Measurements from ENCODE around the gene SEMA4A. TPM values are rescaled to one million over a fixed set of nuclear protein-coding genes. Genes with fewer than 3 reads are reported as not detected.

The SEMA4A gene
- total RNA-seq, 1 donor from 2014 or later = 0.66 TPM

DNA sequence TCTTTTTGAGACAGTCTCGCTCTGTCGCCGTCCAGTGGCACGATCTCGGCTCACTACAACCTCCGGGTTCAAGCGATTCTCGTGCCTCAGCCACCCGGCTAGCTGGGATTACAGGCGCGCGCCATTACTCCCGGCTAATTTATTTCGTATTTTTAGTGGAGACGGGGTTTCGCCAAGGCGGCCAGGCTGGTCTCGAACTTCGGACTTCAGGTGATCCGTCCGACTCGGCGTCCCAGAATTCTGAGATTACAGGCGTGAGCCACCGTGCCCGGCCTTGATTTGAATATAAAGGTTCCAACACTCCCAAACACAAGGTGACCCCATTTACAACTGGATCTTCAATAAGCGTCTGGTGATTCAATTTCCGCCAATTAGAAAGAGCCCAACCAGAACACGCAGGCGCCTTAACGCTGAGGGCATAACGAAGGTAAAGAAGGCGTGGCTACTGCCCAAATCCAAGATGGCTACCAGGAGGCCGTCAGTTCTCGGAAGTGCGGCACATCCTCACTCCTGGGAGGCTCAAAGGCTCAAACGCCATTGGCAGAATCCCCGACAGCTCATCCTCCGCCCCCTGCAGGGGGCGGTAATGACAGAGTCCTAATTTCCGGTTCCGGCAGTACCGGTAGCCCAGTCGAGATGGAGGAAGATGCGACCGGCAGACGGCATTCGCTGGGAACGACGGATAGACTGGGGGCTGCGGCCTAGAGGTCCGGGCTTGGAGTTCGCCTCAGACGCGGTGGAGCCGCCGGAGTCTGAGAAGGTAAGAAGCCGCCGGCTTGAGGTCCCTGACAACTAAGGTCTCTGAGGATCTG lies 40.3 kb downstream of the SEMA4A start, which contains the start of gene SLC25A44:
TSS of gene SLC25A44 (plus strand) at position 617 of the 812 bp plus-strand sequence. CDS start 5,744 bp downstream, outside the sequence.
- H3K9me3 ChIP-seq (ENCODE audit: insufficient read depth, low read depth, low read length) = peaks cover 4% of the 10 kb centered on the region
- Mint-ChIP-seq H3K9me3 (ENCODE audit: unreplicated experiment) (peaks cover 1% of the 10 kb centered on the region), H3K4me1 (ENCODE audit: low read depth, unreplicated experiment) (peaks cover 6% of the 10 kb centered on the region), H3K36me3 (ENCODE audit: low read depth, unreplicated experiment) (peaks cover 11% of the 10 kb centered on the region), H3K4me3 (ENCODE audit: unreplicated experiment) (peak within 1 kb of the TSS; percentile 98), H3K27me3 (ENCODE audit: low read depth, unreplicated experiment) (no peaks in the 10 kb centered on the region), H3K27ac (ENCODE audit: unreplicated experiment) (peak within 1 kb of the TSS; percentile 95)
- H3K9ac ChIP-seq (ENCODE audit: low read length) = peak within 1 kb of the TSS; percentile 91
- H3K4me1 ChIP-seq (ENCODE audit: insufficient read depth, low read length) = peaks cover 10% of the 10 kb centered on the region
- TF ChIP-seq EZH2 (IDR thresholded peaks at IDR 0.05; ENCODE audit: insufficient read depth, low read length) = no peak
- TF ChIP-seq, protein P1, sequence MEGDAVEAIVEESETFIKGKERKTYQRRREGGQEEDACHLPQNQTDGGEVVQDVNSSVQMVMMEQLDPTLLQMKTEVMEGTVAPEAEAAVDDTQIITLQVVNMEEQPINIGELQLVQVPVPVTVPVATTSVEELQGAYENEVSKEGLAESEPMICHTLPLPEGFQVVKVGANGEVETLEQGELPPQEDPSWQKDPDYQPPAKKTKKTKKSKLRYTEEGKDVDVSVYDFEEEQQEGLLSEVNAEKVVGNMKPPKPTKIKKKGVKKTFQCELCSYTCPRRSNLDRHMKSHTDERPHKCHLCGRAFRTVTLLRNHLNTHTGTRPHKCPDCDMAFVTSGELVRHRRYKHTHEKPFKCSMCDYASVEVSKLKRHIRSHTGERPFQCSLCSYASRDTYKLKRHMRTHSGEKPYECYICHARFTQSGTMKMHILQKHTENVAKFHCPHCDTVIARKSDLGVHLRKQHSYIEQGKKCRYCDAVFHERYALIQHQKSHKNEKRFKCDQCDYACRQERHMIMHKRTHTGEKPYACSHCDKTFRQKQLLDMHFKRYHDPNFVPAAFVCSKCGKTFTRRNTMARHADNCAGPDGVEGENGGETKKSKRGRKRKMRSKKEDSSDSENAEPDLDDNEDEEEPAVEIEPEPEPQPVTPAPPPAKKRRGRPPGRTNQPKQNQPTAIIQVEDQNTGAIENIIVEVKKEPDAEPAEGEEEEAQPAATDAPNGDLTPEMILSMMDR (IDR thresholded peaks at IDR 0.05; ENCODE audit: insufficient read depth, low read depth, low read length) = peak; percentile 41
- H3K79me2 ChIP-seq (ENCODE audit: insufficient read depth, low read length) = peaks cover 45% of the 10 kb centered on the region
- H4K20me1 ChIP-seq (ENCODE audit: insufficient read depth, low read length) = peaks cover 42% of the 10 kb centered on the region
- H3K36me3 ChIP-seq (ENCODE audit: insufficient read depth, low read length) = no peaks in the 10 kb centered on the region
- peak within 1 kb of the TSS; percentile 95 for H3K4me3 ChIP-seq (ENCODE audit: insufficient read depth, low read depth, low read length)
- peak within 1 kb of the TSS; percentile 78 for H3K27ac ChIP-seq (ENCODE audit: low read depth, low read length)
- H3K27me3 ChIP-seq (ENCODE audit: insufficient read depth, low read length) = no peaks in the 10 kb centered on the region
- H3K4me2 ChIP-seq (ENCODE audit: low read length) = peak within 1 kb of the TSS; percentile 94
- DNase-seq (ENCODE audit: low read depth) (peak; percentile 96), FAIRE-seq (no peak)
- peak within 1 kb of the TSS; percentile 86 for H2AFZ ChIP-seq (ENCODE audit: low read depth, low read length)

DNA sequence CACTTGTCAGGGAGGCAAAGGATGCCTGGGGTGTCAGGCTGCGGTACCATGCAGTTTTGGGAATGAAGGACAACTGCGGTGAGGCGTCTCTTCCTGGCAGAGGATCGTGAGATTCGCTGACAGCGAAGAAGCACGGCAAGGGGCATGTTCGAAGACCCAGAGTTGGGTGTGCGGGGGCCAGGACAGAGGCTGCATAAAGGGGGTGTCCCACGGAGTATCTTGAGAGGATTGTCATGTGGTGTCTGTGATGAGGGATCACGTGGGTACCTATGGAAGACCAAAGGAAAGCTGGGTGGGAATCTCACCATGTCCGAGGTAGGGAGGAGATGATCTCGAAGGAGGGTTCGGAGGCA lies 40.9 kb downstream of the SEMA4A start:
- peaks cover 48% of the 10 kb centered on the region for H4K20me1 ChIP-seq (ENCODE audit: insufficient read depth, low read length)
- no peak for DNase-seq (ENCODE audit: low read depth)
- no peaks in the 10 kb centered on the region for H3K36me3 ChIP-seq (ENCODE audit: insufficient read depth, low read length)
- H3K9me3 ChIP-seq (ENCODE audit: insufficient read depth, low read depth, low read length) = no peaks in the 10 kb centered on the region
- H3K36me3 Mint-ChIP-seq (ENCODE audit: low read depth, unreplicated experiment) = peaks cover 15% of the 10 kb centered on the region
- H3K27ac Mint-ChIP-seq (ENCODE audit: unreplicated experiment) = peak overlapping the region; percentile 95
- peaks cover 51% of the 10 kb centered on the region for H3K79me2 ChIP-seq (ENCODE audit: insufficient read depth, low read length)
- peak overlapping the region; percentile 95 for H3K4me3 ChIP-seq (ENCODE audit: insufficient read depth, low read depth, low read length)
- no peak for FAIRE-seq
- H2AFZ ChIP-seq (ENCODE audit: low read depth, low read length) = peak overlapping the region; percentile 80
- no peaks in the 10 kb centered on the region for H3K27me3 Mint-ChIP-seq (ENCODE audit: low read depth, unreplicated experiment)
- H3K9me3 Mint-ChIP-seq (ENCODE audit: unreplicated experiment) = no peaks in the 10 kb centered on the region
- H3K27ac ChIP-seq (ENCODE audit: low read depth, low read length) = peak overlapping the region; percentile 71
- H3K4me1 Mint-ChIP-seq (ENCODE audit: low read depth, unreplicated experiment) = peaks cover 10% of the 10 kb centered on the region
- peak overlapping the region; percentile 98 for H3K4me3 Mint-ChIP-seq (ENCODE audit: unreplicated experiment)
- H3K9ac ChIP-seq (ENCODE audit: low read length) = peak overlapping the region; percentile 91
- peaks cover 10% of the 10 kb centered on the region for H3K4me1 ChIP-seq (ENCODE audit: insufficient read depth, low read length)
- peak overlapping the region; percentile 94 for H3K4me2 ChIP-seq (ENCODE audit: low read length)
- no peak for TF ChIP-seq EZH2 (IDR thresholded peaks at IDR 0.05; ENCODE audit: insufficient read depth, low read length)
- TF ChIP-seq, protein P1 (IDR thresholded peaks at IDR 0.05; ENCODE audit: insufficient read depth, low read depth, low read length) = no peak
- H3K27me3 ChIP-seq (ENCODE audit: insufficient read depth, low read length) = no peaks in the 10 kb centered on the region

- Histone ChIP-seq H3K9me3 (ENCODE audit: insufficient read depth, low read depth, low read length) (no peaks in the 10 kb centered on the region), H3K36me3 (ENCODE audit: insufficient read depth, low read length) (peaks cover 9% of the 10 kb centered on the region), H2AFZ (ENCODE audit: low read depth, low read length) (no peak overlapping the region), H4K20me1 (ENCODE audit: insufficient read depth, low read length) (peaks cover 63% of the 10 kb centered on the region), H3K27me3 (ENCODE audit: insufficient read depth, low read length) (no peaks in the 10 kb centered on the region), H3K9ac (ENCODE audit: low read length) (no peak overlapping the region), H3K4me3 (ENCODE audit: insufficient read depth, low read depth, low read length) (no peak overlapping the region), H3K27ac (ENCODE audit: low read depth, low read length) (no peak overlapping the region), H3K4me1 (ENCODE audit: insufficient read depth, low read length) (peaks cover 10% of the 10 kb centered on the region), H3K4me2 (ENCODE audit: low read length) (no peak overlapping the region), H3K79me2 (ENCODE audit: insufficient read depth, low read length) (peaks cover 62% of the 10 kb centered on the region)
- DNase-seq (ENCODE audit: low read depth) (no peak), FAIRE-seq (no peak)
- Mint-ChIP-seq H3K4me1 (ENCODE audit: low read depth, unreplicated experiment) (peaks cover 10% of the 10 kb centered on the region), H3K36me3 (ENCODE audit: low read depth, unreplicated experiment) (peaks cover 22% of the 10 kb centered on the region), H3K9me3 (ENCODE audit: unreplicated experiment) (no peaks in the 10 kb centered on the region), H3K4me3 (ENCODE audit: unreplicated experiment) (peak overlapping the region; percentile 98), H3K27me3 (ENCODE audit: low read depth, unreplicated experiment) (no peaks in the 10 kb centered on the region), H3K27ac (ENCODE audit: unreplicated experiment) (no peak overlapping the region)
- no peak for TF ChIP-seq EZH2 (IDR thresholded peaks at IDR 0.05; ENCODE audit: insufficient read depth, low read length)
- TF ChIP-seq, protein P1 (IDR thresholded peaks at IDR 0.05; ENCODE audit: insufficient read depth, low read depth, low read length) = no peak
These were observed 42.5 kb downstream of the SEMA4A start for GRCh38 chr1:156195853-156196252.

Measured in astrocyte (in vitro differentiated cells and primary cell).